Astrocyte (in vitro differentiated cells and primary cell): ENCODE data around the gene EIF4G3.

Experiments
- CTCF ChIP-seq: IDR thresholded peaks from 2 replicates; pipeline ENCODE4 v1.5.1; 2011; ENCODE audit warnings: low read depth, mild to moderate bottlenecking, inconsistent platforms, low read length, moderate library complexity; ENCODE audit not compliant: insufficient read depth
- EZH2 ChIP-seq: IDR thresholded peaks from 2 replicates; pipeline ENCODE4 v1.6.1; 2012; ENCODE audit warnings: mild to moderate bottlenecking, low read length, inconsistent platforms; ENCODE audit not compliant: insufficient read depth

DNA sequence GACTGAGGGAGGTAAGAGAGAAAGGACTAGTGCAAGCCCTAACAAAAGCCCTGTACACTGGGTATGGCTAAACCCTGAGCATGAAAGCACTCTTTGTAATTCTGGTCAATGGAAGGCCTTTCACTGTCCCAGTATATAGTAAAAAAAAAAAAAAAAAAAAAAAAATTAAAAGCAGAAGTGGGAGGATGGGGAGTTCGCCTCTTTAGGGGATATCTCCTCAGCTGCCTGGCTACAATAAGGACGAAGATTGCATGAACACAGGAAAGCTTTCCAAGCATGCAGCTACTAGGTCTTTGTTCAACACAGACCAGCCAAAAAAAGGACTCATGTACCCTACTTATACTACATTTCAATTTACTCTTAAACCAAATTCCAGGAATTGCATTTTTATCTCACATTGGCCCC is 59.1 kb downstream of the EIF4G3 start:
- TF ChIP-seq CTCF (no peak), EZH2 (no peak)
